Activated T-cell treated with anti-CD3 and anti-CD28 coated beads, Interleukin-2, amount 50 U/mL, for 72 hours (primary cell): ENCODE results near the gene PPP1R12B. TPM values are rescaled to one million over a fixed set of nuclear protein-coding genes. Genes with fewer than 3 reads are reported as not detected.
"Not testable (repeated sequence)": the region's sequence is repeated elsewhere in the genome, so short reads cannot be mapped to it uniquely, and the experiment has no call there.

Experiments
- ATAC-seq, 2 donors: fragments of 150-1000 bp; cut with Tn5 transposase; replicated peaks in 1 of 2; 2 replicates each; pipeline ENCODE4 v1.10.0; 2021; ENCODE audit warnings: moderate library complexity in 2 of 2, mild to moderate bottlenecking in 1 of 2
- DNase-seq, 2 donors: peaks; one replicate each; pipeline ENCODE4 v3.0.0; 2021 to 2022; ENCODE audit warnings: mixed read lengths in 1 of 2
- H3K27ac Mint-ChIP-seq: one replicate; pipeline ENCODE4 v1.8.0; 2022; ENCODE audit warnings: mild to moderate bottlenecking, moderate library complexity, mixed read lengths
- H3K27me3 Mint-ChIP-seq: one replicate; pipeline ENCODE4 v1.8.0; 2022; ENCODE audit warnings: low read depth, mixed read lengths
- H3K36me3 Mint-ChIP-seq, 2 donors: one replicate each; pipeline ENCODE4 v1.8.0; 2022; ENCODE audit warnings: mixed read lengths in 2 of 2, mild to moderate bottlenecking in 1 of 2; ENCODE audit not compliant: insufficient read depth in 2 of 2
- H3K4me1 Mint-ChIP-seq: one replicate; pipeline ENCODE4 v1.8.0; 2022; ENCODE audit warnings: low read depth, mixed read lengths
- H3K4me3 Mint-ChIP-seq, 2 donors: one replicate each; pipeline ENCODE4 v1.8.0; 2022; ENCODE audit warnings: mild to moderate bottlenecking in 2 of 2, mixed read lengths in 2 of 2, moderate library complexity in 2 of 2
- H3K9me3 Mint-ChIP-seq, 2 donors: one replicate each; pipeline ENCODE4 v1.8.0; 2022; ENCODE audit warnings: mixed read lengths in 2 of 2
- total RNA-seq, 2 donors: library from RNA; stranded (reverse); gene quantifications; one replicate each; pipeline ENCODE4 v1.2.3, GENCODE V29; 2022

Gene PPP1R12B
- total RNA-seq, 2 donors from 2014 or later = 17.6 to 27.0 TPM

DNA sequence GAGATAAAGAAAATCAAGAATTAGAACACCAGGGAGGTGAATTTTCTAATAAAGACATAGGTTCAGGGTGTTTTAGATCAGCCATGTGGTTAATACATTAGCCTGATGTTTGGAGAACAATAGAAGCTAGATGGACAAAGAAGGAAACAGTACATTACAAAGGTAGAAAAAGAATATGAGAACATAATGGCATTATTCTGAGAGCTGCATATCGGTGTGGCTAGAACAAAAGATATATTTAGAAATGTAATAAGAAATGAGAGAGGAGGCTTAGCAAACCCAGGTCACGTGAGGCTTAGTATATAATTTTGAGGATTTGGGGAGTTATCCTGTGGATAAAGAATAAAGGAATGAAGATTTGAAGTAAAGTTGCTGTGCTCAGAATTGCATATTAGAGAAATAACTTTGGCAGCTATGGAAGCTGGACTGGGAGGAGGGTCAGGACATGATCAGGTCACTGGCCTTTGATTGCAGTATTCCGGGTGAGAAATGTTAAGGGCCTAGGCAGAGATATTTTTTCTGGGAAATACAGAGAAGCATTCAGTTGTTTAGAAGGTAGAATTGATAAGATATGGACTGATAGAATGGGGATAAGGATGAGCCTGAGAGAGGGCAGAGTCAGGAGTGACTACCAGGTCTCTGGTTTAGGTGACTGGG lies 197.3 kb downstream of the PPP1R12B start:
- not testable (repeated sequence) for ATAC-seq, H3K36me3 Mint-ChIP-seq, H3K9me3 Mint-ChIP-seq, H3K27me3 Mint-ChIP-seq, DNase-seq, H3K27ac Mint-ChIP-seq
- peaks cover 11% of the 10 kb centered on the region for H3K4me1 Mint-ChIP-seq
- peak overlapping the region in 1 of 2 donors; percentile 56 for H3K4me3 Mint-ChIP-seq

DNA sequence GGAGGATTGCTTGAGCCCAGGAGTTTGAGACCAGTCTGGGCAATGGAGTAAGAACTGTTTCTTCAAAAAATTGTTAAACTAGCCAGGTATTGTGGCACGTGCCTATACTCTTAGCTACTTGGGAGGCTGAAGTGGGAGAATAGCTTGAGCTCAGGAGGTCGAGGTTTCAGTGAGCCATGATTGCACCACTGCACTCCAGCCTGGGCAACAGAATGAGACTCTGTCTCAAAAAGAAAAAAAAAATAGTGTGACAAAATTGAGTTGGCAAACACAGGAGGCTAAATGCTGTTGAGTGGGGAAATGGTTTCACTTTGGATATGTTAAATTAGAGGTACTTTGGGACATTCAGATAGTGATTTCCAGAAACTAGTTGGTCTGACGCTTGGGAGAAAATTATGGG lies 197.9 kb downstream of the PPP1R12B start:
- H3K4me1 Mint-ChIP-seq = peaks cover 11% of the 10 kb centered on the region
- H3K4me3 Mint-ChIP-seq = peak overlapping the region in 1 of 2 donors; percentile 56
- ATAC-seq = peak in 1 of 2 donors; percentile 28
- H3K27me3 Mint-ChIP-seq, H3K27ac Mint-ChIP-seq, DNase-seq, H3K36me3 Mint-ChIP-seq, H3K9me3 Mint-ChIP-seq: not testable (repeated sequence)

DNA sequence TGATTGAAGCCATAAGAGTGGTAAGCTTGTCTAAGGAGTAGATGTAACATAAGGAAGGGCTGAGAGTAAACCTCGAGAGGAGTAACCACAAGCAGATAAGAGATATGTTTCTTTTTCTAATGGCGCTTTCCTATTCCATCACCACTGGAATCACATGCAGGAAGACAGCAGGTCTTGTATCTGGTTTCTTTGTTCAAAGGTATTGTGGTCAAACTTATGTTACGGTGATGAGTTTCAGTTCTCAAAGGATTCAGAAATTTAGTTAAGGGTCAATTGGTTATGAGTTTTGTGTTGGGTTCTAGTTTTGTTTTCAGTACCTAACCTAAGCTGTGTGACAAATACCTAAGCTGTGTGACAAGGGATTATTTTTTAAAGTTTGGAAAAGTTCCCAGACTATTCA lies 198.3 kb downstream of the PPP1R12B start:
- not testable (repeated sequence) for H3K27me3 Mint-ChIP-seq, H3K9me3 Mint-ChIP-seq, DNase-seq, H3K36me3 Mint-ChIP-seq
- H3K4me1 Mint-ChIP-seq = peaks cover 11% of the 10 kb centered on the region
- peak overlapping the region; percentile 50 for H3K27ac Mint-ChIP-seq
- peak overlapping the region in 1 of 2 donors; percentile 56 for H3K4me3 Mint-ChIP-seq
- peak; percentile 20 to 45 for ATAC-seq

DNA sequence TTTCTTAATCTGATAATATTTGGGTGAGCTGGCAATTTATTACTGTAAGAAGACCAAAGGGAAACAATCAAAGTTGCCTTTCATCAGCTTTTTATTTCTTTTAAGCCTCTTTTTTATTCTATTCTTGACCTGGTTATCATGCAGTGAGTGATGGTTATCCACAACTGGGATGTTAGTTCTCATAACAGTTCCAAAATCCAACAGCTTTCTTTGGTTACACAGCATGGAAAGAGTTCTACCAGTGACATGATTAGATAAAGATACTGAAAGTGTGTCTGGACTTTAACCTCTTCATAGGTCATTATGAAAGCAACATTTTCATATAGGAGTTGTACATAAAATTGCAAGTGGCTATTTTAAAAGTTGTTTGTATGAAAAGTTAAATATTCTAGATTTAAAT lies 198.7 kb downstream of the PPP1R12B start:
- no peak overlapping the region for H3K4me3 Mint-ChIP-seq
- no peak for DNase-seq
- H3K4me1 Mint-ChIP-seq = peaks cover 11% of the 10 kb centered on the region
- peak overlapping the region; percentile 50 for H3K27ac Mint-ChIP-seq
- no peaks in the 10 kb centered on the region for H3K9me3 Mint-ChIP-seq
- H3K36me3 Mint-ChIP-seq = no peaks in the 10 kb centered on the region
- H3K27me3 Mint-ChIP-seq = no peaks in the 10 kb centered on the region
- ATAC-seq = no peak

DNA sequence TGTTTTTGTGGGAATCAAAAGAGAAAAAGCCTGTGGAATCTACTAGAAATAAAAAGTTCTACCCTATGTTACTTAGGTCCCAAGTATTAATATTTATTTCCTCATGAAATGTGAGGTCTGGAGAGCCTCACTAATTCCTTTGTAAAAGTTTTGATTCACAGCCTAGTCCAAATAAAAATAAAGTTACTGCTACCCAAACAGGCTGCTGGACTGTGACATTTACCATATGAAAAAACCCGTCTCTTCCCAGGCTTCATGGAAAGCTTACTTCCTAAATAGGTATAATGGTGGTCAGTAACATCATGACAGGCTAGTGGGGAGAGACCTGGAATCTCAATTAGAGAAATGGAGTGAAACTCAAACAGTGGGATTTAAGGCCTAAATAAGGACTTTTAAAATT lies 201.6 kb downstream of the PPP1R12B start:
- H3K27me3 Mint-ChIP-seq, H3K9me3 Mint-ChIP-seq, H3K36me3 Mint-ChIP-seq, DNase-seq, ATAC-seq, H3K27ac Mint-ChIP-seq, H3K4me3 Mint-ChIP-seq: not testable (repeated sequence)
- peaks cover 20% of the 10 kb centered on the region for H3K4me1 Mint-ChIP-seq

DNA sequence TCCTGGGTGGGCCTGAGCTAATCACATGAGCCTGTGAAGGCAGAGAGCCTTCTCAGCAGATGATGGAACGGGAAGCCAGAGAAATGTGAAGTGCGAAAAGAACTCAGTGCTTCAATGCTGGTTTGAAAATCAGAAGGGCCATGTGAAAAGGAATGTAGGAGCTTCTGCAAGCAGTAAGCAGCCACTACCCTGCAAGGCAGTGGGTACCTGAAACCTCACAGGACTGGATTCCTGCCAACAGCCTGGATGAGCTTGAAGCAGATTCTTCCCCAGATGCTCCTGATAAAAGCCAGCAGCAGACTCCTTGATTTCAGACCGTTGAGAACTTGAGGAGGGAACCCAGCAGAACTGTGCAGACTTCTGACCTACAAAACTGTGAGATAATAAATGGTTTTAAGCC lies 203.2 kb downstream of the PPP1R12B start:
- Mint-ChIP-seq H3K9me3 (no peaks in the 10 kb centered on the region), H3K4me1 (peaks cover 10% of the 10 kb centered on the region), H3K27ac (no peak overlapping the region), H3K36me3 (no peaks in the 10 kb centered on the region), H3K27me3 (no peaks in the 10 kb centered on the region), H3K4me3 (no peak overlapping the region)
- ATAC-seq (no peak), DNase-seq (no peak)

DNA sequence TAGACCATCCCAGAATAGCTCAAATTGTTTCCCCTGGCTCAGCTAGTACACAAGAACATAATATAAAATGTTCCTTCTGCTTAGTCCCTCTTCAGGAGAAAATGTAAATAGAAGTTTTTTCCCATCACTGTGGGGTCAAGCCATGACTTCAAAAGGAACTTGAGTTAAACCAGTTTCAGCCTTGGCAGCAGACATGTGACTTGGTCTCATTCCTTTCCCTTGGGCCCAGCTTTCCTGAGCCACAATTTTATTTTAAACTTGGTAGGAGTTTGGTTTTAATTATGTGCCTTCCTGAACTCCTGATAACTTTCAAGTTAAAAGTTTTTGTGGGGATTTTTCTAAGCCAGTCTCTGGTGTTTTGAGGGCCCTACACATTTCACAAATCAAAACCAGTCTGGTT lies 204.1 kb downstream of the PPP1R12B start:
- H3K9me3 Mint-ChIP-seq = not testable (repeated sequence)

DNA sequence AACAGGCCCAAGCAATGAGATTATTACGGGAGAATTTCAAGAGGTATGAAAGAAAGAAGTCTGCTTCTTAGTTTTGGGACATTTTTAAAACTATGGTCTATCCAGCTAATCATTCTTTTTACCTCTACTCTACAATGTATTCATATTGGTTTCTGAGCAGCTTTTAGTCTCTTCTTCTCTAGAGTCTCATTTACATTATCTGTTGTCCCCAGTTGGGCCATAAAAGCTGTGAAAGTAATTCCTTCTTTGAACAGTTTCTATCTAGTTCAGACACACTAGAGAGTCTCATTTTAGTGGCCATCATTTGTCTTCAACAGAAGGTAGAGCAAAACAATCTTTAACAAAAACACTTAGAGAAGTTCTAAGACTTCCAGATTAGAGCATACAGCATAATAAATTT lies 204.6 kb downstream of the PPP1R12B start:
- H3K36me3 Mint-ChIP-seq, H3K27me3 Mint-ChIP-seq, DNase-seq, ATAC-seq, H3K4me1 Mint-ChIP-seq, H3K27ac Mint-ChIP-seq, H3K4me3 Mint-ChIP-seq, H3K9me3 Mint-ChIP-seq: not testable (repeated sequence)

More for the DNA sequence above, 204.1 kb downstream of the PPP1R12B start:
- ATAC-seq, H3K36me3 Mint-ChIP-seq, H3K27me3 Mint-ChIP-seq, H3K27ac Mint-ChIP-seq, H3K4me3 Mint-ChIP-seq, H3K4me1 Mint-ChIP-seq, DNase-seq: not testable (repeated sequence)

DNA sequence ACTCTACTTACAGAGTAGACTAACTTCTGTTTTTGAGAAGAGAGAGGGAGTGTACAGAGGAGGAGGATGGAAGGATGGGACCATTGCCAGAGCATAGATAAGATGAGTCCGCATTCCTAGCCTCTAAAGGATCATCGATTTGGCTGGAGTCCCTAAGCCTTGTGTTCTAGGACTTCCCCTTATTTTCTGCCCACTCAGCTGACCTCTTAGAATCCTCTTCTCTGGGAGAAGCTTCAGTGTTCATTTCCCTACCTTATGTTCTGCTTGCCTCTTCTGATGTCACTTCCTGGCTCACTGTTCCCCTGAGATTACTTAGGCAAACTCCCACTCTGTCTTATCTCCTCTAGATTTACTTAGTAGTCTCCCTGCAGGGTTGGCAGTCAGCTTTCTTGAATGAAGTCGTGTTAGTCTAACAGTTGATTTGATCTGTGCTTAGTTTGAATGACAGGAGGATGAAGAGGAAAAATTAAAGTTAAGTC lies 205.1 kb downstream of the PPP1R12B start:
- H3K4me3 Mint-ChIP-seq = no peak overlapping the region
- no peaks in the 10 kb centered on the region for H3K27me3 Mint-ChIP-seq
- DNase-seq (no peak), ATAC-seq (no peak)
- H3K36me3 Mint-ChIP-seq = no peaks in the 10 kb centered on the region
- H3K9me3 Mint-ChIP-seq = no peaks in the 10 kb centered on the region
- H3K27ac Mint-ChIP-seq = no peak overlapping the region
- H3K4me1 Mint-ChIP-seq = peaks cover 9% of the 10 kb centered on the region

DNA sequence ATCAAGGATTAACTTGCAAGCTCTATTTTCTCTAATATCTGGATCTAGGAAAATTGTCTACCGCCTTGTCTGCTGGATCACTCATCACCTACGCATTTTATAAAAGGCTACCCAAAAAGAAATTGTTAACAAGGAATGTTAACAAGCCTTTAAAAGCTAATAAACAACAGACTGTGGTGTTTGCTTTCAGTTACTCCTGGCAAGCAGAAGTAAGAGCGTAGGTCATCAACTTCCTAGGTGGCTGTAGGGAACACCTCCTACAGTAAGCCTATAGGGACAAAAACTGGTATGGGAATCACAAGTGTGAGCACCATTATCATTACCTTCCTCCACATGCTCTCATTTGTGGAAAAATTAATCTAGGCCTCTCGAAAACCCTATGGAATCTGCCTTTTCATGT lies 206.1 kb downstream of the PPP1R12B start:
- H3K9me3 Mint-ChIP-seq, DNase-seq, H3K4me3 Mint-ChIP-seq, ATAC-seq, H3K27ac Mint-ChIP-seq, H3K4me1 Mint-ChIP-seq, H3K27me3 Mint-ChIP-seq, H3K36me3 Mint-ChIP-seq: not testable (repeated sequence)

DNA sequence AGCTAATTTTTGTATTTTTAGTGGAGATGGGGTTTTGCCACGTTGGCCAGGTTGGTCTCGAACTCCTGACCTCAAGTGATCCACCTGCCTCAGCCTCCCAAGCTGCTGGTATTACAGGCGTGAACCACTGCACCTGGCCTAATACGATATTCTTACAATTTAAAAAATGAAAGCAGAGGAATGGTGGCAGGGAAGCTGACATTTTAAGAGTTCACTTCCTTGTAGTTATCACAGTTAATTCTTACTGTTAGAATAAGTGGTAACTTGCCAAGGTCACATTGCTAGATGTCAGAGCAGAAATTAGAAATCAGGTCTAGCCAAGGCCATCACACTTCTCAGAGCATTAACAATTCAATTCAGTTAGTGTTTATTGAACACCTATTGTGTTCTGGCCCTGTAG lies 207.5 kb downstream of the PPP1R12B start:
- not testable (repeated sequence) for H3K27me3 Mint-ChIP-seq, H3K4me1 Mint-ChIP-seq, H3K27ac Mint-ChIP-seq, ATAC-seq, H3K36me3 Mint-ChIP-seq, H3K4me3 Mint-ChIP-seq, DNase-seq, H3K9me3 Mint-ChIP-seq

DNA sequence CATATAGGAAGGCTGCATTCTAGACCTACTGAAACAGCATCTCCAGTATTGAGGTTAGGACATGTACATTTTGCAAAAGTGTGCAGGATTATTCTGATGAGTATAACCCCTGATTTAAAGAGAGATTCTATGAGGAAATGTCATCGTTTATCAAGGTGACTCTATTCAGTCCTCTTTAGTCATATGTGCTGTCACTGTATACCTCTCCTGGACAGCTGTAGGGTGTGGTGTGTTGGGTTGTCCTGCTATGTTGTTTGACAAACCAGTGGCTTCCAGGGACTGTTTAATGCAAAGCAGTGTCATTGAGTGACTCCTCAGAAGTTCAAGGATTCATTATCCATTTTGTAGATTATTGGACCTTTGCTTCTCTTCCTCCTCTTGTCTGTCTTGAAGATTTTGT lies 209.2 kb downstream of the PPP1R12B start:
- H3K4me3 Mint-ChIP-seq, ATAC-seq, H3K27ac Mint-ChIP-seq, H3K36me3 Mint-ChIP-seq, H3K9me3 Mint-ChIP-seq, DNase-seq, H3K4me1 Mint-ChIP-seq, H3K27me3 Mint-ChIP-seq: not testable (repeated sequence)

DNA sequence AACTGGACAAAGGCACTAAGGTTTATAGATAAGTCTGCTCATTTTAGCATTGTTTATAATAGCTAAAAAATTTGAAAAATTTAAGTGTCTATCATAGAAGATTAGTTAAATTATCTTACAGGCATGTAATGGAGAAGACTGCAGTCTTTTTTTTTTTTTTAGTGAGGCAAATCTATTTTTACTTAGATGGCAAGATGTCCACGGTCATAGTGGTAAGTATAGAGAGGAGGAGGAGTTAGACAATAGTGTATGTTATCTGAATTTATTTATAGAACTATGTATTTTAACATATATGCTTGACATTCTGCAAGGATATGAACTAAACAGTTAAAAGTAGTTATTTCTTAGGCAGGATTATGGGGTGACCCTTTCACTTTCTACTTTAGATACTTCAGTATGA lies 212.7 kb downstream of the PPP1R12B start:
- no peaks in the 10 kb centered on the region for H3K9me3 Mint-ChIP-seq
- no peaks in the 10 kb centered on the region for H3K27me3 Mint-ChIP-seq
- DNase-seq (no peak), ATAC-seq (no peak)
- no peak overlapping the region for H3K4me3 Mint-ChIP-seq
- peak overlapping the region; percentile 13 for H3K27ac Mint-ChIP-seq
- H3K36me3 Mint-ChIP-seq = no peaks in the 10 kb centered on the region
- peaks cover 6% of the 10 kb centered on the region for H3K4me1 Mint-ChIP-seq
